K562 (cell line): ENCODE results near the gene TMEM245. TPM values are rescaled to one million over a fixed set of nuclear protein-coding genes. Genes with fewer than 3 reads are reported as not detected.

ENCODE experiments used
- CCNT2 ChIP-seq: IDR thresholded peaks from 2 replicates; pipeline ENCODE4 v1.6.1; 2011; ENCODE audit warnings: borderline replicate concordance, low read depth, mild to moderate bottlenecking, moderate library complexity, mixed read lengths, low read length; ENCODE audit not compliant: insufficient read length; ENCODE audit errors: extremely low read depth
- CHD4 ChIP-seq: fragments of 200-600 bp; sonication (generic); IDR thresholded peaks from 3 replicates; pipeline ENCODE4 v1.6.1; 2012; ENCODE audit warnings: low read depth, mild to moderate bottlenecking, mixed read lengths, low read length, inconsistent platforms; ENCODE audit not compliant: insufficient read depth, insufficient replicate concordance, poor library complexity, severe bottlenecking
- CREB1 ChIP-seq, 2 experiments: sonication (generic) in 1 of 2; formaldehyde crosslinking in 1 of 2; IDR thresholded peaks; 2 replicates each; pipeline versions ENCODE4 v1.6.1 to v1.8.0; 2012 to 2022; ENCODE audit warnings: inconsistent platforms in 1 of 2, mild to moderate bottlenecking in 1 of 2, missing genetic modification reagents in 1 of 2, moderate library complexity in 1 of 2
- FOXP1 ChIP-seq: sonication (generic); formaldehyde crosslinking; IDR thresholded peaks from 2 replicates; pipeline ENCODE4 v1.8.0; 2022; ENCODE audit warnings: mild to moderate bottlenecking, missing genetic modification reagents
- HDAC2 ChIP-seq: fragments of 450-650 bp; IDR thresholded peaks from 2 replicates; pipeline ENCODE4 v1.6.1; 2016; ENCODE audit warnings: mild to moderate bottlenecking
- HDAC6 ChIP-seq: IDR thresholded peaks from 2 replicates; pipeline ENCODE4 v1.6.1; 2012; ENCODE audit warnings: low read depth, mild to moderate bottlenecking, control low read depth, inconsistent platforms, low read length, moderate library complexity
- HLTF ChIP-seq: fragments of 450-650 bp; IDR thresholded peaks from 2 replicates; pipeline ENCODE4 v1.6.1; 2016
- KAT2B ChIP-seq: IDR thresholded peaks from one replicate; pipeline ENCODE4 v1.6.1; 2012; ENCODE audit warnings: low read depth, mild to moderate bottlenecking, control low read depth, inconsistent platforms, low read length, moderate library complexity
- KAT8 ChIP-seq: fragments of 450-650 bp; IDR thresholded peaks from 2 replicates; pipeline ENCODE4 v1.6.1; 2016; ENCODE audit warnings: low read depth, mild to moderate bottlenecking
- KLF10 ChIP-seq: fragments of 250-450 bp; sonication (Bioruptor Pico); IDR thresholded peaks from 2 replicates; pipeline ENCODE4 v1.6.1; 2021; ENCODE audit warnings: matching md5 sums
- KLF6 ChIP-seq: fragments of 250-450 bp; sonication (Bioruptor Pico); IDR thresholded peaks from 2 replicates; pipeline ENCODE4 v1.4.0; 2020; ENCODE audit warnings: mild to moderate bottlenecking, moderate library complexity, borderline replicate concordance
- MTA1 ChIP-seq: fragments of 450-650 bp; IDR thresholded peaks from 2 replicates; pipeline ENCODE4 v1.6.1; 2017; ENCODE audit warnings: borderline replicate concordance
- MTA3 ChIP-seq: fragments of 450-650 bp; formaldehyde crosslinking; IDR thresholded peaks from 2 replicates; pipeline ENCODE4 v1.6.1; 2017; ENCODE audit warnings: mild to moderate bottlenecking, borderline replicate concordance
- MTF1 ChIP-seq: fragments of 250-450 bp; sonication (Bioruptor Pico); IDR thresholded peaks from 2 replicates; pipeline ENCODE4 v1.9.0; 2021; ENCODE audit warnings: moderate library complexity, mild to moderate bottlenecking, inconsistent platforms, borderline replicate concordance
- NR3C1 ChIP-seq: sonication (generic); formaldehyde crosslinking; IDR thresholded peaks from 2 replicates; pipeline ENCODE4 v1.8.1; 2022; ENCODE audit warnings: missing genetic modification reagents
- RBM14 ChIP-seq: fragments of 200-400 bp; formaldehyde crosslinking; IDR thresholded peaks from 2 replicates; pipeline ENCODE4 v1.6.1; 2018; ENCODE audit warnings: low read depth, mild to moderate bottlenecking, low read length, moderate library complexity, borderline replicate concordance; ENCODE audit not compliant: insufficient read depth
- RFX1 ChIP-seq: fragments of 450-650 bp; IDR thresholded peaks from 2 replicates; pipeline ENCODE4 v1.6.1; 2016; ENCODE audit warnings: mild to moderate bottlenecking, moderate library complexity
- SMARCB1 ChIP-seq: IDR thresholded peaks from 2 replicates; pipeline ENCODE4 v1.6.1; 2011; ENCODE audit warnings: improper control_type of control experiment, low read depth; ENCODE audit not compliant: insufficient read length
- SP1 ChIP-seq: sonication (generic); formaldehyde crosslinking; IDR thresholded peaks from 2 replicates; pipeline ENCODE4 v1.8.1; 2022; ENCODE audit warnings: mild to moderate bottlenecking, missing genetic modification reagents
- ZFX ChIP-seq: sonication (generic); formaldehyde crosslinking; IDR thresholded peaks from 2 replicates; pipeline ENCODE4 v1.8.0; 2022; ENCODE audit warnings: mild to moderate bottlenecking, missing genetic modification reagents, moderate library complexity
- ZNF3 ChIP-seq: fragments of 250-450 bp; sonication (Bioruptor Pico); IDR thresholded peaks from 2 replicates; pipeline ENCODE4 v1.5.0; 2021; ENCODE audit warnings: mild to moderate bottlenecking, moderate library complexity
- ZNF354B ChIP-seq: fragments of 250-450 bp; sonication (Bioruptor Pico); IDR thresholded peaks from 2 replicates; pipeline ENCODE4 v1.4.0; 2020
- ZNF76 ChIP-seq: fragments of 250-450 bp; sonication (Bioruptor Pico); IDR thresholded peaks from 2 replicates; pipeline ENCODE4 v1.4.0; 2020; ENCODE audit warnings: mild to moderate bottlenecking, moderate library complexity, borderline replicate concordance
- polyA plus RNA-seq, 8 experiments: library from polyadenylated mRNA; depleted of rRNA in 4 of 8; stranded (reverse) in 5 of 8; unstranded in 3 of 8; fragments of >200 nt; fragmentation: Nextera tagmentation in 2 of 8; fragmentation: Illumina TruSeq in 1 of 8; extraction: Ambion mirVana in 2 of 8; extraction: Trizol in 1 of 8; gene quantifications; 2 replicates each; pipeline versions ENCODE4 v1.2.1 to v1.2.3, GENCODE V29; 2011 to 2014; ENCODE audit warnings: inconsistent platforms in 1 of 8, missing spikeins in 1 of 8
- total RNA-seq, 7 experiments: library from RNA; depleted of rRNA in 6 of 7; stranded (reverse); fragments of >200 nt in 6 of 7; fragmentation: Illumina TruSeq in 2 of 7; extraction: Trizol in 2 of 7; gene quantifications; 2 replicates each; pipeline versions ENCODE4 v1.2.1 to v1.2.3, GENCODE V29; 2011 to 2021; ENCODE audit warnings: low replicate concordance in 1 of 7
- TF ChIP-seq, protein P1 (sequence below): fragments of 450-650 bp; IDR thresholded peaks from 2 replicates; pipeline ENCODE4 v1.6.1; 2017; ENCODE audit warnings: antibody characterized with exemption, mild to moderate bottlenecking

TMEM245 gene
- total and polyA plus RNA-seq, 9 of the 15 experiments (the other 6 are each of a cell fraction or from before 2014, with no cell fraction given) = 8.5 to 43.2 (median 24.3) TPM

- TF ChIP-seq, protein P1, sequence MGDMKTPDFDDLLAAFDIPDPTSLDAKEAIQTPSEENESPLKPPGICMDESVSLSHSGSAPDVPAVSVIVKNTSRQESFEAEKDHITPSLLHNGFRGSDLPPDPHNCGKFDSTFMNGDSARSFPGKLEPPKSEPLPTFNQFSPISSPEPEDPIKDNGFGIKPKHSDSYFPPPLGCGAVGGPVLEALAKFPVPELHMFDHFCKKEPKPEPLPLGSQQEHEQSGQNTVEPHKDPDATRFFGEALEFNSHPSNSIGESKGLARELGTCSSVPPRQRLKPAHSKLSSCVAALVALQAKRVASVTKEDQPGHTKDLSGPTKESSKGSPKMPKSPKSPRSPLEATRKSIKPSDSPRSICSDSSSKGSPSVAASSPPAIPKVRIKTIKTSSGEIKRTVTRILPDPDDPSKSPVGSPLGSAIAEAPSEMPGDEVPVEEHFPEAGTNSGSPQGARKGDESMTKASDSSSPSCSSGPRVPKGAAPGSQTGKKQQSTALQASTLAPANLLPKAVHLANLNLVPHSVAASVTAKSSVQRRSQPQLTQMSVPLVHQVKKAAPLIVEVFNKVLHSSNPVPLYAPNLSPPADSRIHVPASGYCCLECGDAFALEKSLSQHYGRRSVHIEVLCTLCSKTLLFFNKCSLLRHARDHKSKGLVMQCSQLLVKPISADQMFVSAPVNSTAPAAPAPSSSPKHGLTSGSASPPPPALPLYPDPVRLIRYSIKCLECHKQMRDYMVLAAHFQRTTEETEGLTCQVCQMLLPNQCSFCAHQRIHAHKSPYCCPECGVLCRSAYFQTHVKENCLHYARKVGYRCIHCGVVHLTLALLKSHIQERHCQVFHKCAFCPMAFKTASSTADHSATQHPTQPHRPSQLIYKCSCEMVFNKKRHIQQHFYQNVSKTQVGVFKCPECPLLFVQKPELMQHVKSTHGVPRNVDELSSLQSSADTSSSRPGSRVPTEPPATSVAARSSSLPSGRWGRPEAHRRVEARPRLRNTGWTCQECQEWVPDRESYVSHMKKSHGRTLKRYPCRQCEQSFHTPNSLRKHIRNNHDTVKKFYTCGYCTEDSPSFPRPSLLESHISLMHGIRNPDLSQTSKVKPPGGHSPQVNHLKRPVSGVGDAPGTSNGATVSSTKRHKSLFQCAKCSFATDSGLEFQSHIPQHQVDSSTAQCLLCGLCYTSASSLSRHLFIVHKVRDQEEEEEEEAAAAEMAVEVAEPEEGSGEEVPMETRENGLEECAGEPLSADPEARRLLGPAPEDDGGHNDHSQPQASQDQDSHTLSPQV = peak; percentile 68
- TF ChIP-seq MTF1 = no peak
- no peak for TF ChIP-seq FOXP1 (CRISPR knock-in tag)
- no peak for TF ChIP-seq KLF10 (CRISPR knock-in tag)
- TF ChIP-seq MTA3 = peak; percentile 59; the same call in 1 of the 2 replicates
- no peak for TF ChIP-seq ZFX (CRISPR knock-in tag)
- TF ChIP-seq SP1 (CRISPR knock-in tag) = 0 out of 2 replicates have a peak, but pooled peaks have one; percentile 21
- no peak for TF ChIP-seq HLTF
- TF ChIP-seq CHD4 = no peak
- no peak for TF ChIP-seq HDAC6
- TF ChIP-seq SMARCB1 = peak; percentile 92
- TF ChIP-seq ZNF3 (CRISPR knock-in tag) = no peak
- TF ChIP-seq KLF6 (CRISPR knock-in tag) = no peak
- no peak for TF ChIP-seq ZNF76
- peak; percentile 72 for TF ChIP-seq CCNT2
- TF ChIP-seq CREB1 (IDR thresholded peaks at IDR 0.05) = peak; percentile 16; the same call in 1 of the 2 replicates
- no peak for TF ChIP-seq CREB1 (CRISPR knock-in tag; IDR thresholded peaks at IDR 0.05)
- TF ChIP-seq RBM14 = no peak
- peak; percentile 85; the same call in 1 of the 2 replicates for TF ChIP-seq HDAC2
- no peak for TF ChIP-seq KAT8
- TF ChIP-seq ZNF354B (CRISPR knock-in tag) = no peak
- peak; percentile 72; the same call in 1 of the 2 replicates for TF ChIP-seq MTA1
- TF ChIP-seq RFX1 = peak; percentile 5; the same call in 1 of the 2 replicates
- TF ChIP-seq KAT2B = no peak
- no peak for TF ChIP-seq NR3C1 (CRISPR knock-in tag)
Measured at GRCh38 chr9:109107402-109108240, 12.1 kb downstream of the TMEM245 start (continued).
